HG03558 (cell line): Measurements from ENCODE around the gene TK2.
A peak's percentile ranks its signal among the peaks of the same experiment; 100 is the strongest.
"Not testable (repeated sequence)": the region's sequence is repeated elsewhere in the genome, so short reads cannot be mapped to it uniquely, and the experiment has no call there.

Experiments
- ATAC-seq: cut with Tn5 transposase; IDR thresholded peaks from one replicate; pipeline ENCODE4 v1.9.1; 2021; ENCODE audit warnings: moderate number of reproducible peaks; ENCODE audit not compliant: unreplicated experiment; ENCODE audit errors: extremely low read depth

TK2 gene

GRCh38 chr16:66474750-66475199 is 75.1 kb downstream of the TK2 start:
- peak; percentile 85 for ATAC-seq

GRCh38 chr16:66473654-66474519 is 76.0 kb downstream of the TK2 start:
- ATAC-seq = no peak

GRCh38 chr16:66473051-66473571 is 76.8 kb downstream of the TK2 start:
- no peak for ATAC-seq

- ATAC-seq = no peak
Measured at GRCh38 chr16:66471716-66472393, 78.1 kb downstream of the TK2 start.

- ATAC-seq = no peak
Measured at GRCh38 chr16:66471264-66471663, 78.7 kb downstream of the TK2 start.

- no peak for ATAC-seq
Measured at GRCh38 chr16:66470556-66470955, 79.4 kb downstream of the TK2 start.

- no peak for ATAC-seq
Measured at GRCh38 chr16:66469947-66470546, 79.9 kb downstream of the TK2 start.

- no peak for ATAC-seq
Measured at GRCh38 chr16:66469291-66469946, 80.5 kb downstream of the TK2 start.

GRCh38 chr16:66468321-66468965 is 81.5 kb downstream of the TK2 start:
- ATAC-seq = no peak

GRCh38 chr16:66467611-66468010 is 82.3 kb downstream of the TK2 start:
- ATAC-seq = no peak

- ATAC-seq = not testable (repeated sequence)
Measured at GRCh38 chr16:66466636-66467035, 83.3 kb downstream of the TK2 start.

GRCh38 chr16:66465946-66466345 is 84.0 kb downstream of the TK2 start:
- ATAC-seq = not testable (repeated sequence)

- ATAC-seq = no peak
Measured at GRCh38 chr16:66462912-66463311, 87.0 kb downstream of the TK2 start.

GRCh38 chr16:66460703-66461102 is 89.2 kb downstream of the TK2 start:
- ATAC-seq = no peak

GRCh38 chr16:66459878-66460277 is 90.0 kb downstream of the TK2 start:
- no peak for ATAC-seq

- ATAC-seq = no peak
Measured at GRCh38 chr16:66458853-66459252, 91.1 kb downstream of the TK2 start.

GRCh38 chr16:66458292-66458691 is 91.6 kb downstream of the TK2 start:
- no peak for ATAC-seq
